K562 (cell line): ENCODE data around the gene RPL9. TPM values are rescaled to one million over a fixed set of nuclear protein-coding genes. Genes with fewer than 3 reads are reported as not detected.
A peak's percentile ranks its signal among the peaks of the same experiment; 100 is the strongest.

Source experiments
- BCOR ChIP-seq: fragments of 450-650 bp; IDR thresholded peaks from 2 replicates; pipeline ENCODE4 v1.6.1; 2016
- HNRNPLL ChIP-seq: fragments of 200-400 bp; formaldehyde crosslinking; IDR thresholded peaks from 2 replicates; pipeline ENCODE4 v1.6.1; 2017; ENCODE audit warnings: low read length, low read depth, mild to moderate bottlenecking; ENCODE audit not compliant: poor library complexity, severe bottlenecking
- MCM2 ChIP-seq: fragments of 450-650 bp; IDR thresholded peaks from 2 replicates; pipeline ENCODE4 v1.6.1; 2017; ENCODE audit warnings: low read depth, mild to moderate bottlenecking
- POLR2AphosphoS2 ChIP-seq: IDR thresholded peaks from 2 replicates; pipeline ENCODE4 v1.6.1; 2012; ENCODE audit warnings: low read length, improper control_type of control experiment
- ZFP1 ChIP-seq: fragments of 450-650 bp; formaldehyde crosslinking; IDR thresholded peaks from 2 replicates; pipeline ENCODE4 v1.4.0; 2020; ENCODE audit warnings: mild to moderate bottlenecking, mixed read lengths
- ZSCAN29 ChIP-seq: fragments of 450-650 bp; IDR thresholded peaks from 2 replicates; pipeline ENCODE4 v1.6.1; 2017
- polyA plus RNA-seq, 8 experiments: library from polyadenylated mRNA; depleted of rRNA in 4 of 8; stranded (reverse) in 5 of 8; unstranded in 3 of 8; fragments of >200 nt; fragmentation: Nextera tagmentation in 2 of 8; fragmentation: Illumina TruSeq in 1 of 8; extraction: Ambion mirVana in 2 of 8; extraction: Trizol in 1 of 8; gene quantifications; 2 replicates each; pipeline versions ENCODE4 v1.2.1 to v1.2.3, GENCODE V29; 2011 to 2014; ENCODE audit warnings: inconsistent platforms in 1 of 8, missing spikeins in 1 of 8
- total RNA-seq, 7 experiments: library from RNA; depleted of rRNA in 6 of 7; stranded (reverse); fragments of >200 nt in 6 of 7; fragmentation: Illumina TruSeq in 2 of 7; extraction: Trizol in 2 of 7; gene quantifications; 2 replicates each; pipeline versions ENCODE4 v1.2.1 to v1.2.3, GENCODE V29; 2011 to 2021; ENCODE audit warnings: low replicate concordance in 1 of 7
- TF ChIP-seq, protein P1 (sequence below), 2 experiments: IDR thresholded peaks in 1 of 2; conservative IDR thresholded peaks in 1 of 2; 2 replicates each; pipeline ENCODE4 v1.6.1; 2016; ENCODE audit warnings: low read depth in 2 of 2, mild to moderate bottlenecking in 1 of 2, missing compliant biosample characterization in 1 of 2, missing genetic modification characterization in 1 of 2, moderate library complexity in 1 of 2
- TF ChIP-seq, protein P2 (sequence below): fragments of 250-450 bp; sonication (Bioruptor Pico); IDR thresholded peaks from 2 replicates; pipeline ENCODE4 v1.8.0; 2021; ENCODE audit warnings: moderate library complexity, mild to moderate bottlenecking, inconsistent platforms
- TF ChIP-seq, protein P3 (sequence below), 2 experiments: fragments of 450-650 bp in 1 of 2; sonication (generic) in 1 of 2; formaldehyde crosslinking in 1 of 2; IDR thresholded peaks in 1 of 2; conservative IDR thresholded peaks in 1 of 2; 2 replicates each; pipeline versions ENCODE4 v1.6.1 to v1.8.1; 2016 to 2023; ENCODE audit warnings: mild to moderate bottlenecking in 2 of 2, moderate library complexity in 2 of 2, inconsistent platforms in 1 of 2, missing genetic modification reagents in 1 of 2

Gene RPL9
- total and polyA plus RNA-seq, 9 of the 15 experiments (the other 6 are each of a cell fraction or from before 2014, with no cell fraction given) = 1,925 to 5,178 (median 3,033) TPM

DNA sequence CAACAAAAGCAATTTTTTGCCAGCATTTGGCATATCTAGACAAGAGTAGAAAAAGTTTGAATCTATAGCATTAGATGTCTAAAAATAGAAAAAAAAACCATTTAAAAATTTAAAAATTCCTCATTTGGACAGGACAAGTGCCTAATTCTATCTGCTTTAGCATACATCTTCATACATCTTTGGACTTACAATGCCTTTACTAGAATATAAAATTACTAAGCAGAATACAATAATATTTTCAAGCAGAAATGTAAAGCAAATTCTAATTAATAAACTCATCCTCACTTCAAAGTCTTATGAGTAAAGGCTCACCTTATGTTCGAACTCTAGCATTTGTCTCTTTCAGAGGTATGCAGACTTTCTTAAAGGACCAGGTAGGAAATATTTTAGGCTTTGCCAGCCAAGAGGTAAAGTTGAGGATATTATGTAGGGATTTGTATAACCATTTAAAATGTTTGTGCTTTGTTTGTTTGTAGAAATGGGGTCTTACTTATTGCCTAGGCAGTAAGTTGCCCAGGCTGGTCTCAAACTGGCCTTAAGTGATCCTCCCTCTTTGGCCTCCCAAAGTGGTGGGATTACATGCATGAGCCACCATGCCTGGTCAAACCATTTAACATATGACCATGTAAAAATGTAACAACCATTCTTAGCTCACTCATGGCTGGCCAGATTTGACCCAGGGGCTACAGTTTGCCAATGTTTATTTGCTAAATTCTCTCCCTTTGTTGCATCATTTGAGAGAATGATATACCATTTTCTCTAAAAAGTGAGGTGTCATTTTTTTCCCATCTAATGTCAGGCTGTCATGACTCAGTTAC is 39.4 kb upstream of the RPL9 start (continued):
- TF ChIP-seq, protein P1, sequence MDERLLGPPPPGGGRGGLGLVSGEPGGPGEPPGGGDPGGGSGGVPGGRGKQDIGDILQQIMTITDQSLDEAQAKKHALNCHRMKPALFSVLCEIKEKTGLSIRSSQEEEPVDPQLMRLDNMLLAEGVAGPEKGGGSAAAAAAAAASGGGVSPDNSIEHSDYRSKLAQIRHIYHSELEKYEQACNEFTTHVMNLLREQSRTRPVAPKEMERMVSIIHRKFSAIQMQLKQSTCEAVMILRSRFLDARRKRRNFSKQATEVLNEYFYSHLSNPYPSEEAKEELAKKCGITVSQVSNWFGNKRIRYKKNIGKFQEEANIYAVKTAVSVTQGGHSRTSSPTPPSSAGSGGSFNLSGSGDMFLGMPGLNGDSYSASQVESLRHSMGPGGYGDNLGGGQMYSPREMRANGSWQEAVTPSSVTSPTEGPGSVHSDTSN (CRISPR knock-in tag; IDR thresholded peaks at IDR 0.05; ENCODE audit: low read depth) = no peak
- TF ChIP-seq, protein P1 (tag; conservative IDR thresholded peaks at IDR 0.05; ENCODE audit: low read depth) = peak; percentile 34; the same call in 1 of the 2 replicates
- TF ChIP-seq, protein P2, sequence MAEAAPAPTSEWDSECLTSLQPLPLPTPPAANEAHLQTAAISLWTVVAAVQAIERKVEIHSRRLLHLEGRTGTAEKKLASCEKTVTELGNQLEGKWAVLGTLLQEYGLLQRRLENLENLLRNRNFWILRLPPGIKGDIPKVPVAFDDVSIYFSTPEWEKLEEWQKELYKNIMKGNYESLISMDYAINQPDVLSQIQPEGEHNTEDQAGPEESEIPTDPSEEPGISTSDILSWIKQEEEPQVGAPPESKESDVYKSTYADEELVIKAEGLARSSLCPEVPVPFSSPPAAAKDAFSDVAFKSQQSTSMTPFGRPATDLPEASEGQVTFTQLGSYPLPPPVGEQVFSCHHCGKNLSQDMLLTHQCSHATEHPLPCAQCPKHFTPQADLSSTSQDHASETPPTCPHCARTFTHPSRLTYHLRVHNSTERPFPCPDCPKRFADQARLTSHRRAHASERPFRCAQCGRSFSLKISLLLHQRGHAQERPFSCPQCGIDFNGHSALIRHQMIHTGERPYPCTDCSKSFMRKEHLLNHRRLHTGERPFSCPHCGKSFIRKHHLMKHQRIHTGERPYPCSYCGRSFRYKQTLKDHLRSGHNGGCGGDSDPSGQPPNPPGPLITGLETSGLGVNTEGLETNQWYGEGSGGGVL = no peak
- TF ChIP-seq POLR2AphosphoS2 (peak; percentile 37; the same call in 1 of the 2 replicates), MCM2 (no peak), HNRNPLL (no peak), ZFP1 (CRISPR knock-in tag) (no peak), BCOR (no peak), ZSCAN29 (no peak)
- TF ChIP-seq, protein P3, sequence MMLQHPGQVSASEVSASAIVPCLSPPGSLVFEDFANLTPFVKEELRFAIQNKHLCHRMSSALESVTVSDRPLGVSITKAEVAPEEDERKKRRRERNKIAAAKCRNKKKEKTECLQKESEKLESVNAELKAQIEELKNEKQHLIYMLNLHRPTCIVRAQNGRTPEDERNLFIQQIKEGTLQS (IDR thresholded peaks at IDR 0.05) = peak; percentile 72
- TF ChIP-seq, protein P3 (CRISPR knock-in tag; conservative IDR thresholded peaks at IDR 0.05) = no peak
